Measurements from ENCODE around the gene CCDC152.

GRCh38 chr5:42798284-42799240 is 41.9 kb downstream of the CCDC152 start:
- TF ChIP-seq, protein P1, sequence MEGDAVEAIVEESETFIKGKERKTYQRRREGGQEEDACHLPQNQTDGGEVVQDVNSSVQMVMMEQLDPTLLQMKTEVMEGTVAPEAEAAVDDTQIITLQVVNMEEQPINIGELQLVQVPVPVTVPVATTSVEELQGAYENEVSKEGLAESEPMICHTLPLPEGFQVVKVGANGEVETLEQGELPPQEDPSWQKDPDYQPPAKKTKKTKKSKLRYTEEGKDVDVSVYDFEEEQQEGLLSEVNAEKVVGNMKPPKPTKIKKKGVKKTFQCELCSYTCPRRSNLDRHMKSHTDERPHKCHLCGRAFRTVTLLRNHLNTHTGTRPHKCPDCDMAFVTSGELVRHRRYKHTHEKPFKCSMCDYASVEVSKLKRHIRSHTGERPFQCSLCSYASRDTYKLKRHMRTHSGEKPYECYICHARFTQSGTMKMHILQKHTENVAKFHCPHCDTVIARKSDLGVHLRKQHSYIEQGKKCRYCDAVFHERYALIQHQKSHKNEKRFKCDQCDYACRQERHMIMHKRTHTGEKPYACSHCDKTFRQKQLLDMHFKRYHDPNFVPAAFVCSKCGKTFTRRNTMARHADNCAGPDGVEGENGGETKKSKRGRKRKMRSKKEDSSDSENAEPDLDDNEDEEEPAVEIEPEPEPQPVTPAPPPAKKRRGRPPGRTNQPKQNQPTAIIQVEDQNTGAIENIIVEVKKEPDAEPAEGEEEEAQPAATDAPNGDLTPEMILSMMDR (IDR thresholded peaks at IDR 0.05), result no peak
- TF ChIP-seq POLR2AphosphoS5 (IDR thresholded peaks at IDR 0.05) (peak in 1 of 3 donors; percentile 1), POLR2A (IDR thresholded peaks at IDR 0.05) (peak; percentile 13)

All from transverse colon (tissue), 4 donors.